22Rv1 (cell line): ENCODE measurements around the gene GATA5.

ENCODE experiments used
- ZFX ChIP-seq: fragments of 450-650 bp; IDR thresholded peaks from 2 replicates; pipeline ENCODE4 v1.6.1; 2017; ENCODE audit warnings: antibody characterized with exemption, borderline replicate concordance
- TF ChIP-seq, protein P1 (sequence below): fragments of 450-650 bp; IDR thresholded peaks from 2 replicates; pipeline ENCODE4 v1.5.1; 2017; ENCODE audit warnings: mild to moderate bottlenecking

GRCh38 chr20:62470459-62470858 lies 5.3 kb downstream of the GATA5 start:
- TF ChIP-seq, protein P1, sequence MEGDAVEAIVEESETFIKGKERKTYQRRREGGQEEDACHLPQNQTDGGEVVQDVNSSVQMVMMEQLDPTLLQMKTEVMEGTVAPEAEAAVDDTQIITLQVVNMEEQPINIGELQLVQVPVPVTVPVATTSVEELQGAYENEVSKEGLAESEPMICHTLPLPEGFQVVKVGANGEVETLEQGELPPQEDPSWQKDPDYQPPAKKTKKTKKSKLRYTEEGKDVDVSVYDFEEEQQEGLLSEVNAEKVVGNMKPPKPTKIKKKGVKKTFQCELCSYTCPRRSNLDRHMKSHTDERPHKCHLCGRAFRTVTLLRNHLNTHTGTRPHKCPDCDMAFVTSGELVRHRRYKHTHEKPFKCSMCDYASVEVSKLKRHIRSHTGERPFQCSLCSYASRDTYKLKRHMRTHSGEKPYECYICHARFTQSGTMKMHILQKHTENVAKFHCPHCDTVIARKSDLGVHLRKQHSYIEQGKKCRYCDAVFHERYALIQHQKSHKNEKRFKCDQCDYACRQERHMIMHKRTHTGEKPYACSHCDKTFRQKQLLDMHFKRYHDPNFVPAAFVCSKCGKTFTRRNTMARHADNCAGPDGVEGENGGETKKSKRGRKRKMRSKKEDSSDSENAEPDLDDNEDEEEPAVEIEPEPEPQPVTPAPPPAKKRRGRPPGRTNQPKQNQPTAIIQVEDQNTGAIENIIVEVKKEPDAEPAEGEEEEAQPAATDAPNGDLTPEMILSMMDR, result no peak
- no peak for TF ChIP-seq ZFX
